Neural cell (in vitro differentiated cells): ENCODE data around the gene FBXO10. TPM values are rescaled to one million over a fixed set of nuclear protein-coding genes. Genes with fewer than 3 reads are reported as not detected.

Experiments
- H2AFZ ChIP-seq: fragments of 200-600, 300-800 bp; sonication (generic), shearing (Covaris generic); 2 replicates; pipeline ENCODE4 v1.6.0; 2014; ENCODE audit warnings: low read depth, mild to moderate bottlenecking, antibody characterized with exemption, low read length, moderate library complexity
- H3F3A ChIP-seq: fragments of 200-600 bp; shearing (Covaris generic); 2 replicates; pipeline ENCODE4 v1.6.1; 2016; ENCODE audit warnings: mild to moderate bottlenecking, moderate library complexity, mixed read lengths, antibody characterized with exemption, low read length; ENCODE audit not compliant: insufficient read depth, poor library complexity, severe bottlenecking
- H3K27ac ChIP-seq: fragments of 200-600, 300-800 bp; sonication (generic), shearing (Covaris generic); 2 replicates; pipeline ENCODE4 v1.5.1; 2014; ENCODE audit warnings: mild to moderate bottlenecking, low read length, moderate library complexity
- H3K27me3 ChIP-seq: fragments of 300-800, 200-600 bp; sonication (generic), shearing (Covaris generic); 2 replicates; pipeline ENCODE4 v1.6.0; 2014; ENCODE audit warnings: mild to moderate bottlenecking, low read depth, low read length, moderate library complexity; ENCODE audit not compliant: insufficient read depth
- H3K36me3 ChIP-seq: fragments of 300-800, 200-600 bp; sonication (generic), shearing (Covaris generic); 2 replicates; pipeline ENCODE4 v1.5.1; 2014; ENCODE audit warnings: mild to moderate bottlenecking, antibody characterized with exemption, low read length, moderate library complexity; ENCODE audit not compliant: insufficient read depth
- H3K4me2 ChIP-seq: fragments of 300-800, 200-600 bp; sonication (generic), shearing (Covaris generic); 2 replicates; pipeline ENCODE4 v1.6.0; 2014; ENCODE audit warnings: mild to moderate bottlenecking, low read length
- H3K4me3 ChIP-seq: fragments of 300-800, 200-600 bp; sonication (generic), shearing (Covaris generic); 2 replicates; pipeline ENCODE4 v1.5.1; 2014; ENCODE audit warnings: mild to moderate bottlenecking, low read length, moderate library complexity
- H3K79me2 ChIP-seq: fragments of 200-600 bp; shearing (Covaris generic); replicated peaks from 2 replicates; pipeline ENCODE4 v1.6.0; 2014; ENCODE audit warnings: mild to moderate bottlenecking, low read length, moderate library complexity; ENCODE audit not compliant: insufficient read depth
- H3K9ac ChIP-seq: fragments of 300-800, 200-600 bp; sonication (generic), shearing (Covaris generic); 2 replicates; pipeline ENCODE4 v1.6.1; 2016; ENCODE audit warnings: mild to moderate bottlenecking, low read length, mixed read lengths
- H3K9me2 ChIP-seq: fragments of 200-600 bp; shearing (Covaris generic); 2 replicates; pipeline ENCODE4 v1.6.1; 2016; ENCODE audit warnings: mild to moderate bottlenecking, low read length, mixed read lengths; ENCODE audit not compliant: insufficient read depth
- H3K9me3 ChIP-seq: fragments of 200-600, 300-800 bp; sonication (generic), shearing (Covaris generic); 2 replicates; pipeline ENCODE4 v1.6.1; 2016; ENCODE audit warnings: mild to moderate bottlenecking, mixed run types, low read length, moderate library complexity, mixed read lengths
- H4K20me1 ChIP-seq: fragments of 200-600 bp; shearing (Covaris generic); 2 replicates; pipeline ENCODE4 v1.6.1; 2016; ENCODE audit warnings: mild to moderate bottlenecking, mixed run types; ENCODE audit not compliant: insufficient read depth
- CTCF ChIP-seq: fragments of 450-650 bp; IDR thresholded peaks from 2 replicates; pipeline ENCODE4 v1.5.1; 2014; ENCODE audit warnings: antibody characterized with exemption, mild to moderate bottlenecking, moderate library complexity; ENCODE audit not compliant: poor library complexity, severe bottlenecking
- EP300 ChIP-seq: fragments of 450-650 bp; conservative IDR thresholded peaks from 2 replicates; pipeline ENCODE4 v1.6.1; 2014; ENCODE audit warnings: antibody characterized with exemption, mild to moderate bottlenecking, moderate library complexity; ENCODE audit not compliant: poor library complexity, severe bottlenecking
- EZH2 ChIP-seq: fragments of 200-600, 300-800 bp; shearing (Covaris generic), sonication (generic); IDR thresholded peaks from 2 replicates; pipeline ENCODE4 v1.6.1; 2014; ENCODE audit warnings: antibody characterized with exemption, low read length, borderline replicate concordance, mild to moderate bottlenecking; ENCODE audit not compliant: insufficient read depth, poor library complexity, severe bottlenecking
- MXI1 ChIP-seq: fragments of 450-650 bp; conservative IDR thresholded peaks from 2 replicates; pipeline ENCODE4 v1.6.1; 2014; ENCODE audit warnings: antibody characterized with exemption, mild to moderate bottlenecking; ENCODE audit not compliant: poor library complexity, severe bottlenecking
- POLR2AphosphoS5 ChIP-seq: IDR thresholded peaks from 2 replicates; pipeline ENCODE4 v1.6.1; 2012
- RAD21 ChIP-seq: fragments of 450-650 bp; conservative IDR thresholded peaks from 2 replicates; pipeline ENCODE4 v1.6.1; 2014; ENCODE audit warnings: antibody characterized with exemption, mild to moderate bottlenecking, moderate library complexity
- REST ChIP-seq: IDR thresholded peaks from 2 replicates; pipeline ENCODE4 v1.6.1; 2012; ENCODE audit warnings: borderline replicate concordance
- SMC3 ChIP-seq: fragments of 450-650 bp; conservative IDR thresholded peaks from 2 replicates; pipeline ENCODE4 v1.6.1; 2014; ENCODE audit warnings: antibody characterized with exemption, mild to moderate bottlenecking, moderate library complexity; ENCODE audit not compliant: poor library complexity
- TAF1 ChIP-seq: IDR thresholded peaks from 2 replicates; pipeline ENCODE4 v1.6.1; 2012; ENCODE audit warnings: low read depth
- polyA plus RNA-seq: library from polyadenylated mRNA; depleted of rRNA; stranded (reverse); fragments of >200 nt; gene quantifications from 2 replicates; pipeline ENCODE4 v1.2.3, GENCODE V29; 2014

Gene FBXO10
- polyA plus RNA-seq, 1 donor from 2014 or later: 16.0 TPM

- no peak overlapping the region for H3K4me3 ChIP-seq
- H4K20me1 ChIP-seq: no peaks in the 10 kb centered on the region
- no peaks in the 10 kb centered on the region for H3K36me3 ChIP-seq
- H3F3A ChIP-seq: no peaks in the 10 kb centered on the region
- no peak overlapping the region for H3K27ac ChIP-seq
- no peaks in the 10 kb centered on the region for H3K27me3 ChIP-seq
- no peak overlapping the region for H3K4me2 ChIP-seq
- TF ChIP-seq RAD21 (no peak), EZH2 (no peak), MXI1 (no peak), EP300 (no peak), CTCF (no peak), TAF1 (no peak)
- H3K9me2 ChIP-seq: no peaks in the 10 kb centered on the region
- no peaks in the 10 kb centered on the region for H3K9me3 ChIP-seq
- H2AFZ ChIP-seq: no peak overlapping the region
- H3K9ac ChIP-seq: no peak overlapping the region
- H3K79me2 ChIP-seq: no peaks in the 10 kb centered on the region
These were observed 32.7 kb downstream of the FBXO10 start for GRCh38 chr9:37543468-37543867.

GRCh38 chr9:37542895-37543294 is 33.3 kb downstream of the FBXO10 start:
- H3K27ac ChIP-seq: no peak overlapping the region
- H3K9ac ChIP-seq: no peak overlapping the region
- H3K4me3 ChIP-seq: no peak overlapping the region
- no peaks in the 10 kb centered on the region for H3F3A ChIP-seq
- no peaks in the 10 kb centered on the region for H3K36me3 ChIP-seq
- no peak overlapping the region for H2AFZ ChIP-seq
- TF ChIP-seq REST (no peak), SMC3 (no peak), POLR2AphosphoS5 (no peak), EZH2 (no peak), TAF1 (no peak), RAD21 (no peak)
- H3K27me3 ChIP-seq: no peaks in the 10 kb centered on the region
- H3K79me2 ChIP-seq: no peaks in the 10 kb centered on the region
- H3K9me2 ChIP-seq: no peaks in the 10 kb centered on the region
- H3K4me2 ChIP-seq: no peak overlapping the region
- H4K20me1 ChIP-seq: no peaks in the 10 kb centered on the region
- no peaks in the 10 kb centered on the region for H3K9me3 ChIP-seq

- H4K20me1 ChIP-seq: no peaks in the 10 kb centered on the region
- H3K9ac ChIP-seq: no peak overlapping the region
- no peaks in the 10 kb centered on the region for H3K27me3 ChIP-seq
- no peaks in the 10 kb centered on the region for H3K9me3 ChIP-seq
- no peaks in the 10 kb centered on the region for H3K36me3 ChIP-seq
- H2AFZ ChIP-seq: no peak overlapping the region
- no peak overlapping the region for H3K4me3 ChIP-seq
- TF ChIP-seq SMC3: no peak
- TF ChIP-seq POLR2AphosphoS5: no peak
- TF ChIP-seq EZH2: no peak
- TF ChIP-seq MXI1: no peak
- H3F3A ChIP-seq: no peaks in the 10 kb centered on the region
- H3K9me2 ChIP-seq: no peaks in the 10 kb centered on the region
- no peak overlapping the region for H3K27ac ChIP-seq
- H3K4me2 ChIP-seq: no peak overlapping the region
- H3K79me2 ChIP-seq: no peaks in the 10 kb centered on the region
These were observed 33.7 kb downstream of the FBXO10 start for GRCh38 chr9:37542488-37542887.
